COR-L47 (cell line): Measurements from ENCODE around the gene IGF2BP2.
"Not testable (repeated sequence)": the region's sequence is repeated elsewhere in the genome, so short reads cannot be mapped to it uniquely, and the experiment has no call there.

Source experiments
- DNase-seq: peaks from one replicate; lab custom pipeline; 2025; lab: John Stamatoyannopoulos, UW

IGF2BP2 gene

DNA sequence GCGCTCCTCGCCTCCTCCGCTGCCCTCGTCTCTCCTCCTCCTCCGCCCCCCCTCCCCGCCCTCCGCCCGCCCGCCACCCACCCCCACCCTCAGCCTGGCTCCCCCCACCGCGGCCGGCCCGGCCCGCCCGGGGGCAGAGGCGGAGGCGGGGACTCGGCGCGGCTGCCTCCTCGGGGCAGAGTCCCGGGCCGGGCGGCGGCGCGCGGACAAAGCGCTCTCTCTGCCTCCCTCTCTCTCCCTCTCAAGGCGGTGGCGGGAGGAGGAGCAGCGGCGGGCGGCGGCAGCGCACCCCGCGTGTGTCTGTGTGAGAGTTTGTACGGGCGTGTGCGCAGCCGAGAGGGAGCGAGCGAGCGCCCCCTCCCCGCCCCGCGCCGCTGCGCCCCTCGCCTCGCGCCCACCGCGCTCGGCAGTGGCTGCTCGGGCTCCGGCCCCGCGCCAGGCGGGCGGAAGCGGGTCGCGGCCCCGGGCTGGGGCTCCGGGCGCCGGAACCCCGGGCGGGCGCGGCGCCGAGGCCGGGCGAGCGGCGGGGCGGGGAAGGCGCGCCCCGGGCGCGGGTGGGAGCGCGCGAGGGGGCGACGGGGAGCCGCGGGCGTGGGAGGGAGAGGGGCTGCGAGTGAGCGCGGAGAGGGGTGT, at the start of gene IGF2BP2:
Gene IGF2BP2, minus strand, starts transcription at position 37 of the 633 bp plus-strand sequence. CDS start 82 bp downstream, outside the sequence.
- DNase-seq: no peak

DNA sequence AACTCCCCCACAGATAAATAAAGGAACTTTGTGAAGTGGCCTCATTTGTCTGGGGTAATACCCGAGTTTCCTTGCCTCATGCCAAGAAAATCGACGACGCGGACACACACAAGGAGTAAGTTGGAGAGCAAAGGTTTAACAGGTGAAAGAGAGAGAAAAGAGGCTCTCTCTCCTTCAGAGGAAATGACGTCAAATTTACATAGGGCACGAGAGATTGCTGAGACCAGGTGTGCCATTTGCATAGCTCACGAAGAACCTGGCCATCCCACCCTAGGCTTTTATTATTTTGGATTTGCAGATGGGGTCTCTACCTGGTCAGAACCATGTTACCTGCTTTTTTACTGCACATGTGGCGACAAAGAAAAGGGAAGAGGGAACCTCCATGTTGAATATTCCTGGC, 49.3 kb upstream of the IGF2BP2 start:
- no peak for DNase-seq

DNA sequence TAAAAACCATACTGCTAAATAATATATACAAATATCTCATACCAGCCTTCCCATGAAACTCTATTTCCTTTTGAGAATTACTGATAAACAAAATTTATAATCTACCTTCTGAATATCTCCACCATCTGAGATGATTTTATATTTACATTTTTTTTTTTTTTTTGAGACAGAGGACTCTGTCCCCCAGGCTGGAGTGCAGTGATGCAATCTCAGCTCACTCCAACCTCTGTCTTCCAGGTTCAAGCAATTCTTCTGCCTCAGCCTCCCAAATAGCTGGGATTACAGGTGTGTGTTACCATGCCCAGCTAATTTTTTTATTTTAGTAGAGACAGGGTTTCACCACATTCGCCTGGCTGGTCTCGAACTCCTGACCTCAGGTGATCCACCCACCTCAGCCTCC, 42.8 kb upstream of the IGF2BP2 start:
- no peak for DNase-seq

DNA sequence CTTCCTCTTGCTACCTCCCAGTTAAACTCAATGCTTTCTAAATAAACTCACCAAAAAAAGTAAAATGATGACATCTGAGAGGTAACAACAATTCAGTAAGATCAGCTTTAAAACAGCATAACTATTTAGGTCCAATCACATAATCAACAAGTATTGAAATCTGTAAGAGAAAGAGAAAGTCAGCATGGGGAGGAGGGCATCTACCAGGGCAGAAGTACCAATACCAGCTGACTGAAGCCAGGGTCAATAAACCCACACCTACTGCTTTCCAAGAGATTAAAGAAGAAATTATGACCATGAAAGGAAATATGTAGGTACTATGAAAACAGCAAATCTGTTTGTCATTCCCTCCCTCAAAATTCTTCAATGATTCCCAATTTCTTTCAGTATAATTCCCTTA, 42.2 kb upstream of the IGF2BP2 start:
- no peak for DNase-seq

GRCh38 chr3:185866555-185866954, 41.7 kb upstream of the IGF2BP2 start:
- no peak for DNase-seq

- no peak for DNase-seq
These were observed 40.4 kb upstream of the IGF2BP2 start for GRCh38 chr3:185865247-185865646.

DNA sequence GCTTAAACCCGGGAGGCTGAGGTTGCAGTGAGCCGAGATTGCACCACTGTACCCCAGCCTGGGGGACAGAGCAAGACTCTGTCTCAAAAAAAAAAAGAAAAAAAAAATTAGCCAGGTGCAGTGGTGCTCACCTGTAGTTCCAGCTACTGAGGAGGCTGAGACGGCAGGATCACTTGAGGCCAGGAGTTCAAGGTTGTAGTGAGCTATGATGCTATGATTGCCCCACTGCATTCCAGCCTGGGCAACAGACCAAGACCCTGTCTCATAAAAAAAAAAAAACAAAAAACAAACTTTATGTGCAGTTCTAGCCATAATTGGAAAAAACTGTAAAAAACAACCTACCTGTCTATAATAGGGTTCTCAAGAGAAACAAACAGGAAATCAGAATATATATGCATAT, 39.9 kb upstream of the IGF2BP2 start:
- no peak for DNase-seq

DNA sequence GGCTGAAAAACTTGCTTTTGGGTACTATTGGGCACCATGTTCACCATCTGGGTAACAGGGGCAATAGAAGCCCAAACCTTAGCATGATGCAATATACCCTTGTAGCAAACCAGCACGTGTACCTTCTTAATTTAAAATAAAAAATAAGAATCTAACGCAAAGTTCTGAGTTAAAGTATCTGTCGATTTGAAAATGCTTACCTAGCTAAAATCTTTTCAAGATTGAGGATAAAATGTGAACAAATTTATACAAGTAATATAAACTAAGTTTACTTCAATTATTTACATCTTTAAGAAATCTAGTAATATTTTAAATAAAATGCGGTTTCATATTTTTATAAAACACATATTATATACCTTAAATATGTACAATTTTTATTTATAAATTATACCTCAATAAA, 38.1 kb upstream of the IGF2BP2 start:
- DNase-seq: no peak

DNA sequence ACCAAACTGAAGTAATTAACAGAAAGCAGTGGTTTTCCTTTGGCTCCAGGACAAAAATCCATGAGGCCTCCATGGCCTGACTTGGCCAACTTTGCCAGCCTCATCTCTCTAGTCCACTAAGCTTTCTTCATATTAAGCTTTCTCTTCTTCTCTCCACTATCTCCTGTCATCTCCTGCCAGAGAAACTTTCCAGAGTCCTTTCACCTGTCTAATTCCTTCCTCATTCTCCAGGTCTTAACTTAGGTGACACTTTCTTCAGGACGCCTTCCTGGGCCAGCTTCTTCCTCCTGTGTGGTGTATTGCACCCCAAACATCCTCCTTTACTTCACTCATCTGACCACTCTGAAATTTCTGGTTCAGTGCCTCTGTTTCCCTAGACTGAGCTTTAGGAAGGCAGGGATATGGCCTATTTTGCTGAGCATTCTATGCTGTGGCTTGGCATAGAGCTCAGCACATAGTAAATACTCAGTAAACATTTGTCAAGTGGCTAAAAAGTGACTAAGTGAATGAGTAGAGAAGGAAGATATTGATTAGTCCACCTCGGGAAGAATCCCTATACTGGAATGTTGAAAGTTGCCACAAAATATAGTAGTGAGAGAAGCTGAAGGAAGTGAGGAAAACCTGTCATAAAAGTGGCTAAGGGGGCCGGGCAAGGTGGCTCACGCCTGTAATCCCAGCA, 34.6 kb upstream of the IGF2BP2 start:
- no peak for DNase-seq

DNA sequence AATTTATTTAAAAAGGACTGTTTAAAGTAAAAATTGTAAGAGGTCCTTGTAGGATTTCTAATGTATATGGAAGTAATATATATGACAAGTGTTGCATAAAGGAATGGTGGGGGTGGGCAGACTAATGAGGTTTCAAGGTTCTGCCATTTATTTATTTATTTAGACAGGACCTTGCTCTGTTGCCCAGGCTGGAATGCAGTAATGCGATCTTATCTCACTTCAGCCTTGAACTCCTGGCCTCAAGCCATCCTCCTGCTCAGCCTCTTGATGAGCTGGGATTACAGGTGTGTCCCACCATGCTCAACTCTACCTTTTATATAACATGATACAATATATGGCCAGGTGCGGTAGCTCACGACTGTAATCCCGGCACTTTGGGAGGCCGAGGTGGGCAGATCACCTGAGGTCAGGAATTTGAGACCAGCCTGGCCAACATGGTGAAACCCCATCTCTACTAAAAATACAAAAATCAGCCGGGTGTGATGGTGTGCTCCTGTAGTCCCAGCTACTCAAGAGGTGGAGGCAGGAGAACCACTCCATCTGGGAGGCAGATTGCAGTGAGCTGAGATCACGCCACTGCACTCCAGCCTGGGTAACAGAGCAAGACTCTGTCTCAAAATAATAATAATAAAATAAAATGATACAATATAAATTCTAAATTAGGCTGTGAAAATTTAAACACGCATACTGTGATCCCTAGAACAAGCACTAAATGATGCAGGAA, 33.8 kb upstream of the IGF2BP2 start:
- DNase-seq: no peak

DNA sequence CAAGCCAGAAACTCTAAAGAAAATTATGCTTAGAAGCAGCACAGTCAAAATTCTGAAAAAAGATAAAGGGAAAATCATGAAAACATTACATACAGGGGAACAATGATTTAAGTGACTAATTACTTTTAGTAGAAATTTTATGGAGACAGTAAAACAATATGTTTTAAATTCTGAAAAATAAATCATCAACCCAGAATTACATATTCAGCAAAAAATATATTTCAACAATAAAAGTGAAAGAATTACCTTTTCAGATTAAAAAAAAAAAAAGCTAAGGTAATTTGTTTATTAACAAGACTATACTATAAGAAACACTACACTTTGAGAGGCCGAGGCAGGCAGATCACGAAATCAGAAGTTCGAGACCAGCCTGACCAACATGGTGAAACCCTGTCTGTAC, 32.4 kb upstream of the IGF2BP2 start:
- no peak for DNase-seq

- DNase-seq: no peak
These were observed 31.8 kb upstream of the IGF2BP2 start for GRCh38 chr3:185856652-185857051.

- DNase-seq: not testable (repeated sequence)
These were observed 28.9 kb upstream of the IGF2BP2 start for GRCh38 chr3:185853771-185854170.

GRCh38 chr3:185852635-185853034, 27.8 kb upstream of the IGF2BP2 start:
- DNase-seq: no peak

DNA sequence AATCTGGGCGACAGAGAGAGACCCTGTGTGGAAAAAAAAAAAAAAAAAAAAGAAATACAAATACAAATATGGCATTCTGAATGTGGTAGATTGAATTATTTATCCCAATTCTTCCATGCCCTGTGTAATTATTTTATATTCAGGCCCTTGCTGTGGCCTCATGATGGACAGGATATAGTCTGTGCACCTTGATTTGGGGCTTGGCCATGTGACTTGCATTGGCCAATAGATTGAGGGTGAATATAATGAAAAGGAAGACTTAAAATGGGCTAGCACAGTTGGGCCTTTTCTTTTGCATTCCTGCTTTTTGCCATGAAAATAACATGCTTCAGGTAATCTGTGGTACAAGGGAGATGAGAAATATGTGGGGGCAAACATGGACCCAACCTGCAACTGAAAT, 27.1 kb upstream of the IGF2BP2 start:
- DNase-seq: no peak

- DNase-seq: no peak
These were observed 26.2 kb upstream of the IGF2BP2 start for GRCh38 chr3:185851046-185851445.

GRCh38 chr3:185847506-185847905, 22.7 kb upstream of the IGF2BP2 start:
- no peak for DNase-seq

DNA sequence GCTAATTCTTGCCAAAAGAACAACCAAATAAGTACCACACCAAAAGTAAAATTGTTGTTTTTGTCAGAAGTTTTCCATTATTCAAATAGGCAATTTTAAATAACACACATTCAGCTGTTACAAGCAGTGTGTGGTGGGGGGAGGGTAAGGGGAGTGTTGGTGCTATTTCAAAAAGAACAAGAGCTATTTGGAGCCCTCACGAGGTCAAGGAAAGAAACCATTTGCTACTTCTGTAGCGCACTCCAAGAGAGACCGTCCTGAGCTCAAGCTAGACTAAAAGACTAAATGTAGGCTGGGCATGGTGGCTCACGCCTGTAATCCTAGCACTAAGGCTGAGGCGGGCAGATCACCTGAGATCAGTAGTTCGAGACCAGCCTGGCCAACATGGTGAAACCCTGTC, 21.2 kb upstream of the IGF2BP2 start:
- DNase-seq: no peak

DNA sequence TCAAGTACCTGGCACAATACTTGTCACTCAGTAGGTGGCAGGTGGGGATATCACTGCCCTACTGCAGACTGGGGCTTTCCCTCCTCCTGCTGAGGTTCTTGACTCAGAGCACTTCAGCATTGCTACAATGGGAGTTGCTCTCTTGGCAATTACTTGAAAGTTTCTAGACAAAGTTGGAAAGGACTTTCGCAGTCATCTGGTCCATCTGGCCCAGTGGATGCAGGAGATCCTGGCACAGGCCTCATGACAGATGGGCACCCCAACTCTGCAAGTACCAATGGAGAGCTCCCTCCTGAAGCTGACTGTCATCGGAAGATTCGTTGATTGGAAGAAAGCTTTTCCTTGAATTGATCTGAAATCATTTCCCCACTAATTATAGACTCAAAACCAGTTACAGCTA, 19.2 kb upstream of the IGF2BP2 start:
- DNase-seq: no peak

GRCh38 chr3:185843635-185844034, 18.8 kb upstream of the IGF2BP2 start:
- no peak for DNase-seq

- no peak for DNase-seq
These were observed 18.3 kb upstream of the IGF2BP2 start for GRCh38 chr3:185843126-185843525.

DNA sequence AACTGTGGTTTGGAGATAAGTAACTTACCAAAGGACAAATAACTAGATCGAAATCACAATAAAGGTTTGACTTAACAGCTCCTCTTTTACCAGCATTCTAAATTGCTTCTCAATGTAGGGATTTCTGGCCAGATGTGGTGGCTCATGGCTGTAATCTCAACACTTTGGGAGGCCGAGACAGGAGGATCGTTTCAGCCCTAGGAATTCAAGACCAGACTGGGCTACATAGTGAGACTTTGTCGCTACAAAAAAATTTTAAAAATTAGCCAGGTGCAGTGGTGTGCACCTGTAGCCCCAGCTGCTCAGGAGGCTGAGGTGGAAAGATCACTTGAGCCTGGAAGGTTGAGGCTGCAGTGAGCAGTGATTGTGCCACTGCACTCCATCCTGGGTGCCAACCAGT, 17.4 kb upstream of the IGF2BP2 start:
- DNase-seq: no peak

DNA sequence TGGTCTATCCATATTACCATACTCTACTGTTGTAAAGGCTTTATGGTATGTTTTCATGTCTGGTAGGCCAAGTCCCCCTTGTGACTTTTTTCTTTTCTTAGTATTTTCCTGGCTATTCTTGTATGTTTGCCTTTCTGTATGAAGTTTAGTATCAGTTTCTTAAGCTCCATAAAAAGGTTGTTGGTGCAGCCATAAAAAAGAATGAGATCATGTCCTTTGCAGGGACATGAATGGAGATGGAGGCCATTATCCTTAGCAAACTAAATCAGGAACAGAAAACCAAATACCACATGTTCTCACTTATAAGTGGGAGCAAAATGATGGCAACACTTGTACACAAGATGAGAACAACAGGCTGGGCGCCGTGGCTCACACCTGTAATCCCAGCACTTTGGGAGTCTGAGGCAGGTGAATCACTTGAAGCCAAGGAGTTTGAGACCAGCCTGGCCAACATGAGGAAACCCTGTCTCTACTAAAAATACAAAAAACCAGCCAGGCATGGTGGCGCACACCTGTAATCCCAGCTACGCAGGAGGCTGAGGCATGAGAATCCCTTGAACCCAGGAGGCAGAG, 13.7 kb upstream of the IGF2BP2 start:
- DNase-seq: not testable (repeated sequence)
